SH-SY5Y (cell line): ENCODE data around the gene NAV2.

ENCODE experiments used
- GATA2 ChIP-seq: IDR thresholded peaks from 2 replicates; pipeline ENCODE4 v1.6.1; 2011; ENCODE audit warnings: mild to moderate bottlenecking, low read depth, low read length
- GATA3 ChIP-seq: IDR thresholded peaks from 2 replicates; pipeline ENCODE4 v1.6.1; 2011; ENCODE audit warnings: low read depth, mild to moderate bottlenecking, low read length, moderate library complexity

DNA sequence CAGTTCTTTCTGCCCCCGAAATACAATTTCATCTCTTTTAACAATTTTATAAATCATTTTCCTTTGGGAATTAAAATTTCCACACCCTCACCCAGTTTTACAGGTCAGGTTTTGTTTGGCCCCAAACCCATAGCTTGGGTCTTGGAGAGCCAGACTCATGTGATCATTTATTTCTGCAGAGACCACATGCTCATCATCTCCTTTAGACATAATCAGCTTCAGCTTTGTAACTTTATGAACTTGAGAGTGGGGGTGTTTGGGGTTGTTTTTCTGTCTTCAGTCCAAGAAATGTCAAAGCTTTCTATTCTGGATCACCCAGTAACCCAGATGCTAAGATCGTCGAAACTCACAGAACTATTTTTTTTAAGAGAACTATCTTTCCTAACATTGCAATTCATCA, 376.7 kb downstream of the NAV2 start:
- TF ChIP-seq GATA2 (no peak), GATA3 (no peak)
